A673 (cell line): ENCODE data around the gene KRTAP9-8.

Source experiments
- EZH2 ChIP-seq: fragments of 200-600 bp; sonication (generic); IDR thresholded peaks from 2 replicates; pipeline ENCODE4 v1.6.1; 2017; ENCODE audit warnings: borderline replicate concordance, low read depth, mild to moderate bottlenecking, mixed read lengths, antibody characterized with exemption, low read length; ENCODE audit not compliant: poor library complexity, severe bottlenecking
- TF ChIP-seq, protein P1 (sequence below): fragments of 300-800, 200-600 bp; sonication (generic); conservative IDR thresholded peaks from 2 replicates; pipeline ENCODE4 v1.5.1; 2017; ENCODE audit warnings: low read depth, mild to moderate bottlenecking, antibody characterized with exemption, low read length, moderate library complexity, mixed read lengths

DNA sequence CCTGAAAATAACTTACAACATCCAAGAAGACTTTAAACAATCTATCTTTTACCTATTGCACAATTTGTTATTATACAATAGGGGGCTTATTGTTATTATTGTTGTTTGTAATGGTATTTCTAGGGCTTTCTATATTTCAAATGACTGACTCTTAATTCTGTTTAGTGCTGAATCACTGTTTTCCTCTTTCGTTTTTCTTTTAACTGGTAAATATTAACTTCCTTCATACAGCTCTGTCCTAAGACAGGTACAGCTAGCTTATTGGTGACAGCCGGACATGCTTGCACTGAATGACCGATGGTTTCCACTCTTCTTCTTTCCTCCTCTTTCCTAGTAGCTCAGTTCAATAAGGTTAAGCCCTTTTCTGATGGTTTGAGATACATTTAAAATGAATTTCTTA, 49.3 kb downstream of the KRTAP9-8 start:
- TF ChIP-seq, protein P1, sequence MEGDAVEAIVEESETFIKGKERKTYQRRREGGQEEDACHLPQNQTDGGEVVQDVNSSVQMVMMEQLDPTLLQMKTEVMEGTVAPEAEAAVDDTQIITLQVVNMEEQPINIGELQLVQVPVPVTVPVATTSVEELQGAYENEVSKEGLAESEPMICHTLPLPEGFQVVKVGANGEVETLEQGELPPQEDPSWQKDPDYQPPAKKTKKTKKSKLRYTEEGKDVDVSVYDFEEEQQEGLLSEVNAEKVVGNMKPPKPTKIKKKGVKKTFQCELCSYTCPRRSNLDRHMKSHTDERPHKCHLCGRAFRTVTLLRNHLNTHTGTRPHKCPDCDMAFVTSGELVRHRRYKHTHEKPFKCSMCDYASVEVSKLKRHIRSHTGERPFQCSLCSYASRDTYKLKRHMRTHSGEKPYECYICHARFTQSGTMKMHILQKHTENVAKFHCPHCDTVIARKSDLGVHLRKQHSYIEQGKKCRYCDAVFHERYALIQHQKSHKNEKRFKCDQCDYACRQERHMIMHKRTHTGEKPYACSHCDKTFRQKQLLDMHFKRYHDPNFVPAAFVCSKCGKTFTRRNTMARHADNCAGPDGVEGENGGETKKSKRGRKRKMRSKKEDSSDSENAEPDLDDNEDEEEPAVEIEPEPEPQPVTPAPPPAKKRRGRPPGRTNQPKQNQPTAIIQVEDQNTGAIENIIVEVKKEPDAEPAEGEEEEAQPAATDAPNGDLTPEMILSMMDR = no peak
- TF ChIP-seq EZH2 = no peak
